ENCODE data around the gene TFPI.

DNA sequence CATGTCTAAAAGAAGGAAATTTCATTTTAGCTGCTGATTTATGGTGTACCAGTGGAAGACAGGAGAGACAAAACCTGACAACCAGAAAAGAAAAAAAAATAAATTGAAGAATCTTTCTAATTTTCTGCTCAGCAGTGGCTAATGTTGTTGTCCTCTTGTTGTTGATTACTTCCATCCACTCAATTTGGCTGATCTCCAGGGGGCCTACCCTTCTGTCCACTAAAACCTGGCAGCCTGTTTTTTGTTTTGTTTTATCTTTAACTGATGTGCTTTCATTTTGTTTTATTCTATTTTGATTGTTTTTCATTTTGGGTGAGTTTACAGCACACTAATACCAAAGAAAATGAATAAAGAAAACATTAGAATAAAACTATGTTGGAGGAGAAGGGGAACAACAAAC lies 27.4 kb downstream of the TFPI start:
- TF ChIP-seq EZH2 (IDR thresholded peaks at IDR 0.05; ENCODE audit: borderline replicate concordance): no peak
- TF ChIP-seq, protein P1, sequence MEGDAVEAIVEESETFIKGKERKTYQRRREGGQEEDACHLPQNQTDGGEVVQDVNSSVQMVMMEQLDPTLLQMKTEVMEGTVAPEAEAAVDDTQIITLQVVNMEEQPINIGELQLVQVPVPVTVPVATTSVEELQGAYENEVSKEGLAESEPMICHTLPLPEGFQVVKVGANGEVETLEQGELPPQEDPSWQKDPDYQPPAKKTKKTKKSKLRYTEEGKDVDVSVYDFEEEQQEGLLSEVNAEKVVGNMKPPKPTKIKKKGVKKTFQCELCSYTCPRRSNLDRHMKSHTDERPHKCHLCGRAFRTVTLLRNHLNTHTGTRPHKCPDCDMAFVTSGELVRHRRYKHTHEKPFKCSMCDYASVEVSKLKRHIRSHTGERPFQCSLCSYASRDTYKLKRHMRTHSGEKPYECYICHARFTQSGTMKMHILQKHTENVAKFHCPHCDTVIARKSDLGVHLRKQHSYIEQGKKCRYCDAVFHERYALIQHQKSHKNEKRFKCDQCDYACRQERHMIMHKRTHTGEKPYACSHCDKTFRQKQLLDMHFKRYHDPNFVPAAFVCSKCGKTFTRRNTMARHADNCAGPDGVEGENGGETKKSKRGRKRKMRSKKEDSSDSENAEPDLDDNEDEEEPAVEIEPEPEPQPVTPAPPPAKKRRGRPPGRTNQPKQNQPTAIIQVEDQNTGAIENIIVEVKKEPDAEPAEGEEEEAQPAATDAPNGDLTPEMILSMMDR (IDR thresholded peaks at IDR 0.05; ENCODE audit: poor library complexity): no peak

Data from hepatocyte (in vitro differentiated cells).